AG04449 (cell line): ENCODE measurements around the gene NPR3.

Experiments used
- CTCF ChIA-PET: fragments of 350-600 bp; formaldehyde crosslinking; extraction: SDS; loops from one replicate; lab custom pipeline; 2021; ENCODE audit warnings: antibody characterized with exemption; lab: Yijun Ruan, JAX
- POLR2A ChIA-PET: fragments of 400-600, 350-600 bp; formaldehyde crosslinking; extraction: SDS; loops from one replicate; lab custom pipeline; 2020; ENCODE audit warnings: antibody characterized with exemption, inconsistent platforms; lab: Yijun Ruan, JAX
- DNase-seq: peaks from one replicate; pipeline ENCODE4 v3.0.0-alpha.2; 2010; ENCODE audit warnings: low read depth, low spot score
- H3K4me3 ChIP-seq: 2 replicates; pipeline ENCODE4 v1.5.1; 2011; ENCODE audit warnings: low read depth, mild to moderate bottlenecking, control low read depth, low read length
- TF ChIP-seq, protein P1 (sequence below): IDR thresholded peaks from one replicate; pipeline ENCODE4 v1.5.1; 2011; ENCODE audit warnings: mild to moderate bottlenecking, moderate library complexity, low read length, control low read depth, inconsistent platforms; ENCODE audit not compliant: insufficient read depth; ENCODE audit errors: missing control alignments

The NPR3 gene

DNA sequence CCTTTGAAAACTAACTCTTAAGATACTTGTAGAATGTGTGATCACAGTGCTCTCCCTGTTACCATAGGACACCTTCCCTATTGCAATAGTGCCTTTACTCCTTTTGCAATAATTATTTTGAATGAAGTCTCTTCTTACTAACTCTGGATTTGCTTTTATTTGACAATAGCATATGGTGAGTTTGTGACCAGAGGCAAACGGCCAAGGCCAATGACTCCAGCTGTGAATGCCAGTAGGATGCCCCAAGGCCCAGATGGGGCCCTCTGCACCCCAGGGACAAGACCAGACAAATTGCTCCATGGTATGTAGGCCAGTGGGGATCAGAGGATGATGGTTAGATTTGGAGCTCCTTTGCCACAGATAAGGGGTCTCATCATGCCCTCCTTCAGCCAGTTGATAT lies 116.9 kb downstream of the NPR3 start:
- DNase-seq, result no peak
- no peak overlapping the region for H3K4me3 ChIP-seq
- ChIA-PET CTCF (interaction anchor here (0.9 to 1.5 kb wide), 2 partner anchors 10 to 352 kb away, joined by 3 to 5 read pairs; no protein-coding TSS in a partner anchor), POLR2A (no interaction called here)
- TF ChIP-seq, protein P1, sequence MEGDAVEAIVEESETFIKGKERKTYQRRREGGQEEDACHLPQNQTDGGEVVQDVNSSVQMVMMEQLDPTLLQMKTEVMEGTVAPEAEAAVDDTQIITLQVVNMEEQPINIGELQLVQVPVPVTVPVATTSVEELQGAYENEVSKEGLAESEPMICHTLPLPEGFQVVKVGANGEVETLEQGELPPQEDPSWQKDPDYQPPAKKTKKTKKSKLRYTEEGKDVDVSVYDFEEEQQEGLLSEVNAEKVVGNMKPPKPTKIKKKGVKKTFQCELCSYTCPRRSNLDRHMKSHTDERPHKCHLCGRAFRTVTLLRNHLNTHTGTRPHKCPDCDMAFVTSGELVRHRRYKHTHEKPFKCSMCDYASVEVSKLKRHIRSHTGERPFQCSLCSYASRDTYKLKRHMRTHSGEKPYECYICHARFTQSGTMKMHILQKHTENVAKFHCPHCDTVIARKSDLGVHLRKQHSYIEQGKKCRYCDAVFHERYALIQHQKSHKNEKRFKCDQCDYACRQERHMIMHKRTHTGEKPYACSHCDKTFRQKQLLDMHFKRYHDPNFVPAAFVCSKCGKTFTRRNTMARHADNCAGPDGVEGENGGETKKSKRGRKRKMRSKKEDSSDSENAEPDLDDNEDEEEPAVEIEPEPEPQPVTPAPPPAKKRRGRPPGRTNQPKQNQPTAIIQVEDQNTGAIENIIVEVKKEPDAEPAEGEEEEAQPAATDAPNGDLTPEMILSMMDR, result no peak

DNA sequence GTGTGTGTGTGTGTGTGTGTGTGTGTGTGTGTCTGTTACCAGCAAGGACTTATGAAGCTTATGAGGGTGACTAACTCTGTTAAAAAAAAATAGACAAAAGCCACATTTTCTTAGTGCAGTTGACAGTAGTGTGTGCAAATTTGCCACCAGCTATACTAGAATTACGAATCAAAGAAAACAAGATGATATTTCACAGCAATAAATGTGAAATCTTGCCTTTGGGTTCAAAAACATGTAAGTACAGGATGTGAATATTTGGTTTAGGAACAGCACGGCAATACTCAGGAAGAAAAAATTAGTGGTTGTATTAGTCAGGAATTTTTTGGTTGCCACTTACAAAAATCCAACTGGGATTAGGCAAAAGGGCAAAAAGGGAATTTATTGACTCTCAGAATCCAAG lies 117.4 kb downstream of the NPR3 start:
- CTCF ChIA-PET, result interaction anchor here (0.9 to 1.5 kb wide), 2 partner anchors 10 to 352 kb away, joined by 3 to 5 read pairs; no protein-coding TSS in a partner anchor
- TF ChIP-seq, protein P1, result no peak
- no peak overlapping the region for H3K4me3 ChIP-seq

DNA sequence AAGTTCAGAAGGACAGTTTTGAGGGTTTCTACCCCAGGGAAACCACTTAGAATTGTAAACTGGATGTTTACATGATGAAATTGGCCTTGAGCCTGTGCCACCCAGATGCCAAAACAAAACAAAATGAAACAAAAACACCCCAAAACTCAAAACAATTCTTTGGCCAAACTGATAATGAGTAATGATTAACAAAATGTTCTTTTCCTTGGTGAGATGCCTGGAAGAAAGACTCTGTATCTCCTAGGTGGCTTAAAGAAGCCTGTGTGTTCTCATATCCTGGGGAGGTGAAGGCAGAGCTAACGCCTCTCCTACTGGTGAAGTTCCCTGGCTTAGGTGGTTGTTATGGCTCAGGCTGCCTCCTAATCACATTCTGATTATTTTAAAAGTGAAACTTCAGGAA lies 120.5 kb downstream of the NPR3 start:
- ChIA-PET POLR2A (no interaction called here), CTCF (no interaction called here)
- DNase-seq, result no peak
- TF ChIP-seq, protein P1, result no peak
- no peak overlapping the region for H3K4me3 ChIP-seq

More for the DNA sequence above, 117.4 kb downstream of the NPR3 start:
- no peak for DNase-seq
- POLR2A ChIA-PET, result interaction anchor here (0.5 kb wide), 1 partner anchor 14 kb away, joined by 3 read pairs; no protein-coding TSS in a partner anchor

DNA sequence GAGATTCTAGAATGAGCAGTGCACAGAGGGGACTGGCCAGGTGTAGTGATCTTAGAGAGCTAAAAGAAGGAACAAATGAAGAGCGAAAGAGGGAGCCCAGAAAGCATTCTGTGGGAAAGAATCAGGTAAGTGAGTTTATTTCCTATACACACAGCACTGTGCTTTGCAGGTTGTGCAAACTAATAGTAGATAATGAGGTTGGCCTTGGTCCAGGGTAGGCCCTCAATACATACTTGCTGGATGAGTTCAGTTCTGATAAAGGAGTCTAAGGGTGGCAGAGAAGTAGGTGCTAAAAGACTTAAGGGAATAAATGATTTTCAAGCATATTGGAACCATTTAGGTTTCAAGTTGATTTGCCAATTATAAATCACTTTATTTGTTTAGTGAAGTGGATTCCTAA lies 122.0 kb downstream of the NPR3 start:
- no peak for DNase-seq
- no peak overlapping the region for H3K4me3 ChIP-seq
- ChIA-PET POLR2A (no interaction called here), CTCF (no interaction called here)
- TF ChIP-seq, protein P1, result no peak

DNA sequence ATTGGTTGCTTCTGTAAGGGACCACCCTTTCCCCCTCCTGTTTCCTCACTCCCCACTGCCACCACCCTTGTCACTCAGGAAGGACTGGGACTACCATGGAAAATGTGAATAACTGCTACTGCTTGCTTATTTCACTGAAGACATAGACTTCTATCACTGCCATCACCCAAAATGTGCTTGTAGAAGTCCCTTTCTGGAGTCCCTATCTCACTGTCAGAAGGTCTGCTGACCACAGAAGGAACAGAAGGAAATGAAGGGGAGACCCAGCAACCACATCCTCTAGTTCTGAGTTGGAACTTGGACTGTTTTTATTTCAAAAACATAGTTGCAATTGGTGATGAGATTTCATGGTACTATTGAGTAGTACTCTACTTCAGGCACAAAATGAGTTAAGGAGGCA lies 122.5 kb downstream of the NPR3 start:
- no peak for DNase-seq
- POLR2A ChIA-PET, result no interaction called here

DNA sequence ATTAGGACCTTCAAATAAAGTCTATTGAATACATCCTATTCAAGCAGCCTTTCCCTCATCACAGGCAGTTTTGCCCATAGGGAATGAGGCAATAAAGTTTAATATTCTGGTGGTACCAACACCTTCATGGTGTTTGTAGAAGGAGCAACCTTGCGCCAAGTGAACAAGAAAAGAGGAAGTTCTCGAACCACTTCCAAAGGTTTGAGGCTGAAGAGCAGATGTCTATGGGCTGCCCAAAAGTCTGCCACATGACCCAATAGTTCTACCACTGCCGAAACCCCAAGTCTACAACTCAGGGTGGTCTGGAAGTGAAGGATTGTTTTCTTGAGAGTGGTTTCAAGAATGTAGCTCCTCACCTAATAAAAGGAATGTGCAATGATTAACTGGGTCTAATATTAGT lies 123.1 kb downstream of the NPR3 start:
- ChIA-PET POLR2A (no interaction called here), CTCF (no interaction called here)
- no peak overlapping the region for H3K4me3 ChIP-seq
- no peak for DNase-seq
- TF ChIP-seq, protein P1, result no peak

More for the DNA sequence above, 122.5 kb downstream of the NPR3 start:
- CTCF ChIA-PET, result no interaction called here
- H3K4me3 ChIP-seq, result no peak overlapping the region
- TF ChIP-seq, protein P1, result no peak
